ENCODE results near the gene OXT. TPM values are rescaled to one million over a fixed set of nuclear protein-coding genes. Genes with fewer than 3 reads are reported as not detected.

OXT gene
- total RNA-seq, 2 experiments from 2014 or later: not detected

GRCh38 chr20:3093861-3094361 lies 22.5 kb downstream of the OXT start:
- H3K4me1 ChIP-seq (ENCODE audit: insufficient read depth, low read length, poor library complexity, severe bottlenecking): peaks cover 11% of the 10 kb centered on the region
- H4K20me1 ChIP-seq (ENCODE audit: insufficient read depth, low read length): no peaks in the 10 kb centered on the region
- no peaks in the 10 kb centered on the region for H3K36me3 ChIP-seq (ENCODE audit: insufficient read depth, low read length)
- H3K4me2 ChIP-seq (ENCODE audit: low read length): 0 out of 2 replicates have a peak overlapping the region, but pooled peaks have one; percentile 7
- ChIA-PET POLR2A (no interaction called here), CTCF (ENCODE audit: unreplicated experiment) (no interaction called here)
- no peak for DNase-seq (ENCODE audit: low spot score)
- H3K79me2 ChIP-seq (ENCODE audit: insufficient read depth, low read depth, low read length): no peaks in the 10 kb centered on the region
- H2AFZ ChIP-seq (ENCODE audit: low read length): peak overlapping the region; percentile 36; the same call in 1 of the 2 replicates
- intact Hi-C loops (cut with micrococcal nuclease; ENCODE audit: unreplicated experiment): no loop called here
- H3K4me3 ChIP-seq (ENCODE audit: low read depth, low read length, poor library complexity, severe bottlenecking): no peak overlapping the region
- TF ChIP-seq EZH2phosphoT487 (IDR thresholded peaks at IDR 0.05; ENCODE audit: borderline replicate concordance, low read depth, low read length) (no peak), CTCF (conservative IDR thresholded peaks at IDR 0.05; ENCODE audit: low read length) (no peak)
- H3K9me2 ChIP-seq (ENCODE audit: insufficient read depth, low read length): no peaks in the 10 kb centered on the region
- H3K27ac ChIP-seq (ENCODE audit: low read depth, low read length, poor library complexity, severe bottlenecking): no peak overlapping the region
- no TSS peak for BruUV-seq (replicated peaks)
- H3K9me3 ChIP-seq (ENCODE audit: low read length): no peaks in the 10 kb centered on the region

- H3K4me2 ChIP-seq (ENCODE audit: low read length): no peak overlapping the region
- H3K4me3 ChIP-seq (ENCODE audit: low read depth, low read length, poor library complexity, severe bottlenecking): no peak overlapping the region
- H3K79me2 ChIP-seq (ENCODE audit: insufficient read depth, low read depth, low read length): no peaks in the 10 kb centered on the region
- no peak for DNase-seq (ENCODE audit: low spot score)
- TF ChIP-seq CTCF (conservative IDR thresholded peaks at IDR 0.05; ENCODE audit: low read length) (no peak), EZH2phosphoT487 (IDR thresholded peaks at IDR 0.05; ENCODE audit: borderline replicate concordance, low read depth, low read length) (no peak)
- H3K36me3 ChIP-seq (ENCODE audit: insufficient read depth, low read length): no peaks in the 10 kb centered on the region
- no peaks in the 10 kb centered on the region for H4K20me1 ChIP-seq (ENCODE audit: insufficient read depth, low read length)
- intact Hi-C loops (cut with micrococcal nuclease; ENCODE audit: unreplicated experiment): no loop called here
- no peak overlapping the region for H2AFZ ChIP-seq (ENCODE audit: low read length)
- H3K9me3 ChIP-seq (ENCODE audit: low read length): no peaks in the 10 kb centered on the region
- H3K4me1 ChIP-seq (ENCODE audit: insufficient read depth, low read length, poor library complexity, severe bottlenecking): peaks cover 11% of the 10 kb centered on the region
- no peaks in the 10 kb centered on the region for H3K9me2 ChIP-seq (ENCODE audit: insufficient read depth, low read length)
- H3K27ac ChIP-seq (ENCODE audit: low read depth, low read length, poor library complexity, severe bottlenecking): no peak overlapping the region
- no TSS peak for BruUV-seq (replicated peaks)
- ChIA-PET CTCF (ENCODE audit: unreplicated experiment) (no interaction called here), POLR2A (no interaction called here)
Measured at GRCh38 chr20:3094848-3095629, 23.6 kb downstream of the OXT start.

GRCh38 chr20:3100480-3100879 lies 29.1 kb downstream of the OXT start:
- no peak overlapping the region for H2AFZ ChIP-seq (ENCODE audit: low read length)
- DNase-seq (ENCODE audit: low spot score): no peak
- intact Hi-C loops (cut with micrococcal nuclease; ENCODE audit: unreplicated experiment): loop anchor here (5.0 kb wide), 1 partner anchor 48 kb away; no protein-coding TSS in a partner anchor
- H3K27ac ChIP-seq (ENCODE audit: low read depth, low read length, poor library complexity, severe bottlenecking): no peak overlapping the region
- no peaks in the 10 kb centered on the region for H3K9me2 ChIP-seq (ENCODE audit: insufficient read depth, low read length)
- no peaks in the 10 kb centered on the region for H3K36me3 ChIP-seq (ENCODE audit: insufficient read depth, low read length)
- no peak overlapping the region for H3K4me2 ChIP-seq (ENCODE audit: low read length)
- no peaks in the 10 kb centered on the region for H4K20me1 ChIP-seq (ENCODE audit: insufficient read depth, low read length)
- H3K4me1 ChIP-seq (ENCODE audit: insufficient read depth, low read length, poor library complexity, severe bottlenecking): no peaks in the 10 kb centered on the region
- BruUV-seq (replicated peaks): no TSS peak
- ChIA-PET POLR2A (interaction anchor here (0.6 kb wide), 1 partner anchor 210 kb away, joined by 3 read pairs; no protein-coding TSS in a partner anchor), CTCF (ENCODE audit: unreplicated experiment) (interaction anchor here (1.1 kb wide), 1 partner anchor 18 kb away, joined by 3 read pairs; no protein-coding TSS in a partner anchor)
- no peak for TF ChIP-seq EZH2phosphoT487 (IDR thresholded peaks at IDR 0.05; ENCODE audit: borderline replicate concordance, low read depth, low read length)
- no peak for TF ChIP-seq CTCF (conservative IDR thresholded peaks at IDR 0.05; ENCODE audit: low read length)
- H3K9me3 ChIP-seq (ENCODE audit: low read length): no peaks in the 10 kb centered on the region
- H3K4me3 ChIP-seq (ENCODE audit: low read depth, low read length, poor library complexity, severe bottlenecking): no peak overlapping the region
- H3K79me2 ChIP-seq (ENCODE audit: insufficient read depth, low read depth, low read length): no peaks in the 10 kb centered on the region
